ENCODE data around the gene HIF1AN. TPM values are rescaled to one million over a fixed set of nuclear protein-coding genes. Genes with fewer than 3 reads are reported as not detected.

HIF1AN gene
- total RNA-seq, 3 donors from 2014 or later (not counting 1 experiment from before 2014, with no cell fraction given), result 52.0 to 66.4 (median 58.7) TPM

GRCh38 chr10:100522107-100522801 lies 13.5 kb upstream of the HIF1AN start:
- Histone ChIP-seq H3K27ac (ENCODE audit: low read length) (no peak overlapping the region), H3K4me1 (ENCODE audit: control insufficient read depth, insufficient read depth, low read length) (peaks cover 7% of the 10 kb centered on the region), H3K27me3 (ENCODE audit: control insufficient read depth, insufficient read depth, low read length) (peaks cover 7% of the 10 kb centered on the region), H3K9me3 (ENCODE audit: control insufficient read depth, insufficient read depth, low read length) (no peaks in the 10 kb centered on the region), H3K36me3 (ENCODE audit: control insufficient read depth, insufficient read depth, low read length) (peaks cover 37% of the 10 kb centered on the region), H3K4me3 (ENCODE audit: low read length) (no peak overlapping the region)
- no peak for ATAC-seq
- Mint-ChIP-seq H3K9me3 (no peaks in the 10 kb centered on the region), H3K4me1 (peaks cover 6 to 19% of the 10 kb centered on the region in 2 donors), H3K4me3 (no peak overlapping the region), H3K36me3 (peaks cover 9% of the 10 kb centered on the region), H3K27ac (no peak overlapping the region), H3K27me3 (ENCODE audit: low read depth in 2 of 2) (peaks cover 10 to 11% of the 10 kb centered on the region in 2 donors)
- DNase-seq, result no peak
- no peak for TF ChIP-seq CTCF (IDR thresholded peaks at IDR 0.05)
- intact Hi-C loops (cut with micrococcal nuclease), result no loop called here
- WGBS (ENCODE audit: insufficient coverage), result 92% methylated on average over 1 of the region's 5 CpGs

GRCh38 chr10:100522945-100523344 lies 12.8 kb upstream of the HIF1AN start:
- Mint-ChIP-seq H3K36me3 (peaks cover 9% of the 10 kb centered on the region), H3K4me3 (no peak overlapping the region), H3K4me1 (peaks cover 6 to 18% of the 10 kb centered on the region in 2 donors), H3K27me3 (ENCODE audit: low read depth in 2 of 2) (peaks cover 6 to 11% of the 10 kb centered on the region in 2 donors), H3K27ac (no peak overlapping the region), H3K9me3 (no peaks in the 10 kb centered on the region)
- DNase-seq, result no peak
- no peak overlapping the region for H3K4me3 ChIP-seq (ENCODE audit: low read length)
- H3K36me3 ChIP-seq (ENCODE audit: control insufficient read depth, insufficient read depth, low read length), result peaks cover 37% of the 10 kb centered on the region
- H3K27ac ChIP-seq (ENCODE audit: low read length), result no peak overlapping the region
- intact Hi-C loops (cut with micrococcal nuclease), result no loop called here
- ATAC-seq, result no peak
- no peak for TF ChIP-seq CTCF (IDR thresholded peaks at IDR 0.05)
- peaks cover 7% of the 10 kb centered on the region for H3K27me3 ChIP-seq (ENCODE audit: control insufficient read depth, insufficient read depth, low read length)
- no peaks in the 10 kb centered on the region for H3K9me3 ChIP-seq (ENCODE audit: control insufficient read depth, insufficient read depth, low read length)
- WGBS (ENCODE audit: insufficient coverage), result 98% methylated on average over 9 of the region's 9 CpGs
- peaks cover 10% of the 10 kb centered on the region for H3K4me1 ChIP-seq (ENCODE audit: control insufficient read depth, insufficient read depth, low read length)

- Histone ChIP-seq H3K9me3 (ENCODE audit: control insufficient read depth, insufficient read depth, low read length) (no peaks in the 10 kb centered on the region), H3K27ac (ENCODE audit: low read length) (no peak overlapping the region), H3K4me1 (ENCODE audit: control insufficient read depth, insufficient read depth, low read length) (peaks cover 13% of the 10 kb centered on the region), H3K4me3 (ENCODE audit: low read length) (no peak overlapping the region), H3K27me3 (ENCODE audit: control insufficient read depth, insufficient read depth, low read length) (peaks cover 2% of the 10 kb centered on the region), H3K36me3 (ENCODE audit: control insufficient read depth, insufficient read depth, low read length) (peaks cover 37% of the 10 kb centered on the region)
- peaks cover 9% of the 10 kb centered on the region for H3K36me3 Mint-ChIP-seq
- no peak for ATAC-seq
- peak overlapping the region in 1 of 2 donors; percentile 59 for H3K27ac Mint-ChIP-seq
- no peak for DNase-seq
- TF ChIP-seq CTCF (IDR thresholded peaks at IDR 0.05), result no peak
- WGBS (ENCODE audit: insufficient coverage), result 95% methylated on average over 6 of the region's 6 CpGs
- H3K4me3 Mint-ChIP-seq, result no peak overlapping the region
- no peaks in the 10 kb centered on the region for H3K9me3 Mint-ChIP-seq
- peaks cover 8 to 24% of the 10 kb centered on the region in 2 donors for H3K4me1 Mint-ChIP-seq
- peaks cover 0 to 2% of the 10 kb centered on the region in 2 donors for H3K27me3 Mint-ChIP-seq (ENCODE audit: low read depth in 2 of 2)
- intact Hi-C loops (cut with micrococcal nuclease), result no loop called here
Observed at GRCh38 chr10:100524206-100524605, 11.5 kb upstream of the HIF1AN start.

GRCh38 chr10:100524638-100525037 lies 11.1 kb upstream of the HIF1AN start:
- Histone ChIP-seq H3K27ac (ENCODE audit: low read length) (no peak overlapping the region), H3K27me3 (ENCODE audit: control insufficient read depth, insufficient read depth, low read length) (no peaks in the 10 kb centered on the region), H3K9me3 (ENCODE audit: control insufficient read depth, insufficient read depth, low read length) (no peaks in the 10 kb centered on the region), H3K4me1 (ENCODE audit: control insufficient read depth, insufficient read depth, low read length) (peaks cover 12% of the 10 kb centered on the region), H3K36me3 (ENCODE audit: control insufficient read depth, insufficient read depth, low read length) (peaks cover 37% of the 10 kb centered on the region), H3K4me3 (ENCODE audit: low read length) (no peak overlapping the region)
- no peak for DNase-seq
- H3K27ac Mint-ChIP-seq, result no peak overlapping the region
- H3K4me1 Mint-ChIP-seq, result peaks cover 13 to 28% of the 10 kb centered on the region in 2 donors
- H3K27me3 Mint-ChIP-seq (ENCODE audit: low read depth in 2 of 2), result no peaks in the 10 kb centered on the region
- ATAC-seq, result no peak
- H3K9me3 Mint-ChIP-seq, result no peaks in the 10 kb centered on the region
- peaks cover 9% of the 10 kb centered on the region for H3K36me3 Mint-ChIP-seq
- no peak overlapping the region for H3K4me3 Mint-ChIP-seq
- no peak for TF ChIP-seq CTCF (IDR thresholded peaks at IDR 0.05)
- WGBS (ENCODE audit: insufficient coverage), result 98% methylated on average over 2 of the region's 2 CpGs
- intact Hi-C loops (cut with micrococcal nuclease), result no loop called here
